ENCODE measurements around the gene ZNF618.
"Not testable (repeated sequence)": the region's sequence is repeated elsewhere in the genome, so short reads cannot be mapped to it uniquely, and the experiment has no call there.

Gene ZNF618

GRCh38 chr9:113990975-113991471 is 114.9 kb downstream of the ZNF618 start:
- DNase-seq: no peak

- no peak for DNase-seq
Measured at GRCh38 chr9:113991714-113992113, 115.6 kb downstream of the ZNF618 start.

GRCh38 chr9:113992276-113992951 is 116.3 kb downstream of the ZNF618 start:
- no peak for DNase-seq

- no peak for DNase-seq
Measured at GRCh38 chr9:113992994-113993393, 116.9 kb downstream of the ZNF618 start.

GRCh38 chr9:113993838-113994540 is 117.9 kb downstream of the ZNF618 start:
- DNase-seq: no peak

- DNase-seq: no peak
Measured at GRCh38 chr9:113995401-113995800, 119.3 kb downstream of the ZNF618 start.

GRCh38 chr9:113995963-113996362 is 119.9 kb downstream of the ZNF618 start:
- no peak for DNase-seq

GRCh38 chr9:113996531-113997001 is 120.5 kb downstream of the ZNF618 start:
- DNase-seq: no peak

GRCh38 chr9:113997064-113997463 is 121.0 kb downstream of the ZNF618 start:
- DNase-seq: not testable (repeated sequence)

GRCh38 chr9:113997610-113998009 is 121.5 kb downstream of the ZNF618 start:
- no peak for DNase-seq

- DNase-seq: no peak
Measured at GRCh38 chr9:113998114-113998513, 122.0 kb downstream of the ZNF618 start.

GRCh38 chr9:113998525-113999255 is 122.6 kb downstream of the ZNF618 start:
- no peak for DNase-seq

- DNase-seq: no peak
Measured at GRCh38 chr9:113999256-114000062, 123.3 kb downstream of the ZNF618 start.

- no peak for DNase-seq
Measured at GRCh38 chr9:114000063-114000454, 124.0 kb downstream of the ZNF618 start.

GRCh38 chr9:114000671-114001409 is 124.7 kb downstream of the ZNF618 start:
- DNase-seq: no peak

GRCh38 chr9:114001410-114001685 is 125.2 kb downstream of the ZNF618 start:
- DNase-seq: no peak

GRCh38 chr9:114001794-114002261 is 125.7 kb downstream of the ZNF618 start:
- no peak for DNase-seq

GRCh38 chr9:114002271-114002985 is 126.3 kb downstream of the ZNF618 start:
- no peak for DNase-seq

- DNase-seq: no peak
Measured at GRCh38 chr9:114002986-114003350, 126.9 kb downstream of the ZNF618 start.

GRCh38 chr9:114003351-114003750 is 127.2 kb downstream of the ZNF618 start:
- no peak for DNase-seq

GRCh38 chr9:114003758-114004157 is 127.6 kb downstream of the ZNF618 start:
- no peak for DNase-seq
